ENCODE data around the gene MFSD6L. TPM values are rescaled to one million over a fixed set of nuclear protein-coding genes. Genes with fewer than 3 reads are reported as not detected.

The MFSD6L gene
- polyA plus RNA-seq, 3 donors = 0.08 to 0.37 TPM; not detected in 1

DNA sequence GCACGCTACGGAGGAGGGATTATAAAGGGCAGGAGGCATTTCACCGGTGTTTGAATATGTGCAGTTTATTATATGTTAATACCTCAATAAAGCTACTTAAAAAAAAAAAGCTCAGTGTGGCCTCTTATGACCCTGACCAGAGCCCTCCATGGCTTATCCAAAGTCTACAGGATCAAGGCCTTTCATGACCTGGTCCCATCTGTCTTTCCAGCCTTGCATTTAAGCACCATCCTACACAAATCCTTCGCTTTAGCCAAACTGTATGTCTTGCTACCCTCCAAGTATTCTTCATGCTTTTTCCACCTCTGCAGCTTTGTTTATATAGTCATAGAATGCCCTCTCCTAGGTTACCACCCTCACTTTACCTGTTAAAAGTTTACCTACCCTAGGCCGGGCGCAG, 6.5 kb downstream of the MFSD6L start:
- H3K4me1 Mint-ChIP-seq = peaks cover 48% of the 10 kb centered on the region
- H3K9me3 Mint-ChIP-seq = peaks cover 0 to 15% (median 9%) of the 10 kb centered on the region in 7 donors
- H3K27me3 ChIP-seq (ENCODE audit: control insufficient read depth in 2 of 2, insufficient read depth in 2 of 2, low read length in 2 of 2) = no peaks in the 10 kb centered on the region
- peaks cover 13 to 21% of the 10 kb centered on the region in 2 donors for H3K36me3 Mint-ChIP-seq
- no peak overlapping the region for H3K4me3 ChIP-seq (replicated peaks in 1 of 3; ENCODE audit: low read depth in 2 of 3, low read length in 3 of 3)
- no peak overlapping the region for H3K9ac ChIP-seq (ENCODE audit: insufficient read depth, low read length, poor library complexity, severe bottlenecking)
- TF ChIP-seq, protein P1, sequence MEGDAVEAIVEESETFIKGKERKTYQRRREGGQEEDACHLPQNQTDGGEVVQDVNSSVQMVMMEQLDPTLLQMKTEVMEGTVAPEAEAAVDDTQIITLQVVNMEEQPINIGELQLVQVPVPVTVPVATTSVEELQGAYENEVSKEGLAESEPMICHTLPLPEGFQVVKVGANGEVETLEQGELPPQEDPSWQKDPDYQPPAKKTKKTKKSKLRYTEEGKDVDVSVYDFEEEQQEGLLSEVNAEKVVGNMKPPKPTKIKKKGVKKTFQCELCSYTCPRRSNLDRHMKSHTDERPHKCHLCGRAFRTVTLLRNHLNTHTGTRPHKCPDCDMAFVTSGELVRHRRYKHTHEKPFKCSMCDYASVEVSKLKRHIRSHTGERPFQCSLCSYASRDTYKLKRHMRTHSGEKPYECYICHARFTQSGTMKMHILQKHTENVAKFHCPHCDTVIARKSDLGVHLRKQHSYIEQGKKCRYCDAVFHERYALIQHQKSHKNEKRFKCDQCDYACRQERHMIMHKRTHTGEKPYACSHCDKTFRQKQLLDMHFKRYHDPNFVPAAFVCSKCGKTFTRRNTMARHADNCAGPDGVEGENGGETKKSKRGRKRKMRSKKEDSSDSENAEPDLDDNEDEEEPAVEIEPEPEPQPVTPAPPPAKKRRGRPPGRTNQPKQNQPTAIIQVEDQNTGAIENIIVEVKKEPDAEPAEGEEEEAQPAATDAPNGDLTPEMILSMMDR (IDR thresholded peaks at IDR 0.05) = no peak
- peaks cover 0 to 4% (median 0%) of the 10 kb centered on the region in 3 donors for H3K27me3 Mint-ChIP-seq (ENCODE audit: low read depth in 3 of 3)
- intact Hi-C loops (cut with micrococcal nuclease) = loop anchor here in 1 of 2 donors (2.0 to 5.0 kb wide), 2 partner anchors 14 to 45 kb away; no protein-coding TSS in a partner anchor
- no peak overlapping the region for H2AFZ ChIP-seq (ENCODE audit: insufficient read depth, low read depth, low read length, poor library complexity, severe bottlenecking)
- H3K36me3 ChIP-seq (replicated peaks in 1 of 2; ENCODE audit: control insufficient read depth in 1 of 2, insufficient read depth in 2 of 2, low read length in 2 of 2) = peaks cover 5 to 9% of the 10 kb centered on the region in 2 donors
- peaks cover 3 to 6% of the 10 kb centered on the region in 2 donors for H3K9me3 ChIP-seq (replicated peaks in 1 of 2; ENCODE audit: control insufficient read depth in 1 of 2, insufficient read depth in 1 of 2, low read length in 2 of 2)
- H3K27ac ChIP-seq (ENCODE audit: low read depth in 1 of 2, low read length in 2 of 2) = peak overlapping the region in 1 of 2 donors; percentile 76
- H3K4me3 Mint-ChIP-seq = no peak overlapping the region
- H3K27ac Mint-ChIP-seq = peak overlapping the region in 4 of 7 donors; percentile 77 to 95 (median 89)
- H3K4me2 ChIP-seq (replicated peaks; ENCODE audit: extremely low read depth, low read length, poor library complexity, severe bottlenecking) = no peak overlapping the region
- no CpG with 5 or more reads among the region's 6 CpGs for WGBS (ENCODE audit: insufficient coverage)
- H3K4me1 ChIP-seq (ENCODE audit: control insufficient read depth in 1 of 2, insufficient read depth in 2 of 2, low read length in 2 of 2) = peaks cover 41 to 56% of the 10 kb centered on the region in 2 donors
- no peaks in the 10 kb centered on the region for H4K20me1 ChIP-seq (ENCODE audit: insufficient read depth, low read length)
- no peak for DNase-seq
- H3K79me2 ChIP-seq (ENCODE audit: insufficient read depth, low read length) = no peaks in the 10 kb centered on the region

DNA sequence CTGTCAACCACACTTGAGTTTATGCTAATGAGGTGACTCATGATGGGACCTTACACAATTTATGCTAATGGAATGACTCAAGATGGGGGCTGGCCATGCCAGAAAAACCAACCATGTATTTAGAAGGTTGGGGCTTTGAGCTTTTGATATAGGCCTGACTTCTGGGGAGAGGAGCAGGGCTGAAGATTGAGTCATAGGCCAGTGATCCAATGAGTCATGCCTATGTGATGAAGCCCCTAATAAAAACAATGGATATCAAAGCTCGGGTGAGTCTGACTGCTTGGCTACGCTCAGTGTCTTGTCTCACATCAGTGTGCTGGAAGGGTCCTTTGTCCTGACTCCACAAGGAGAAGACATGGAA, 7.3 kb downstream of the MFSD6L start:
- peaks cover 3 to 6% of the 10 kb centered on the region in 2 donors for H3K9me3 ChIP-seq (replicated peaks in 1 of 2; ENCODE audit: control insufficient read depth in 1 of 2, insufficient read depth in 1 of 2, low read length in 2 of 2)
- Mint-ChIP-seq H3K4me3 (no peak overlapping the region), H3K9me3 (peaks cover 0 to 15% (median 9%) of the 10 kb centered on the region in 7 donors), H3K4me1 (peaks cover 48% of the 10 kb centered on the region), H3K27me3 (ENCODE audit: low read depth in 3 of 3) (peaks cover 0 to 4% (median 0%) of the 10 kb centered on the region in 3 donors), H3K27ac (peak overlapping the region; percentile 66 to 95 (median 86)), H3K36me3 (peaks cover 6 to 14% of the 10 kb centered on the region in 2 donors)
- TF ChIP-seq, protein P1 (IDR thresholded peaks at IDR 0.05) = no peak
- H3K79me2 ChIP-seq (ENCODE audit: insufficient read depth, low read length) = no peaks in the 10 kb centered on the region
- peaks cover 0 to 2% of the 10 kb centered on the region in 2 donors for H3K36me3 ChIP-seq (replicated peaks in 1 of 2; ENCODE audit: control insufficient read depth in 1 of 2, insufficient read depth in 2 of 2, low read length in 2 of 2)
- no peak overlapping the region for H3K9ac ChIP-seq (ENCODE audit: insufficient read depth, low read length, poor library complexity, severe bottlenecking)
- H2AFZ ChIP-seq (ENCODE audit: insufficient read depth, low read depth, low read length, poor library complexity, severe bottlenecking) = no peak overlapping the region
- DNase-seq = peak; percentile 81 to 93 (median 86)
- H3K4me1 ChIP-seq (ENCODE audit: control insufficient read depth in 1 of 2, insufficient read depth in 2 of 2, low read length in 2 of 2) = peaks cover 41 to 56% of the 10 kb centered on the region in 2 donors
- H3K27ac ChIP-seq (ENCODE audit: low read depth in 1 of 2, low read length in 2 of 2) = peak overlapping the region; percentile 27 to 76
- H3K27me3 ChIP-seq (ENCODE audit: control insufficient read depth in 2 of 2, insufficient read depth in 2 of 2, low read length in 2 of 2) = no peaks in the 10 kb centered on the region
- H4K20me1 ChIP-seq (ENCODE audit: insufficient read depth, low read length) = no peaks in the 10 kb centered on the region
- no peak overlapping the region for H3K4me2 ChIP-seq (replicated peaks; ENCODE audit: extremely low read depth, low read length, poor library complexity, severe bottlenecking)
- no peak overlapping the region for H3K4me3 ChIP-seq (replicated peaks in 1 of 3; ENCODE audit: low read depth in 2 of 3, low read length in 3 of 3)
- intact Hi-C loops (cut with micrococcal nuclease) = loop anchor here in 1 of 2 donors (2.0 to 5.0 kb wide), 2 partner anchors 15 to 45 kb away; no protein-coding TSS in a partner anchor
- 100% methylated on average over 2 of the region's 2 CpGs for WGBS (ENCODE audit: insufficient coverage)
